Measurements from ENCODE around the gene POGK.
"Not testable (repeated sequence)": the region's sequence is repeated elsewhere in the genome, so short reads cannot be mapped to it uniquely, and the experiment has no call there.

POGK gene

GRCh38 chr1:166819974-166820373 lies 19.3 kb upstream of the POGK start:
- peaks cover 12% of the 10 kb centered on the region for H3K9me3 ChIP-seq (ENCODE audit: insufficient read depth, low read length, severe bottlenecking)
- H3K4me1 ChIP-seq (ENCODE audit: insufficient read depth, low read length), result no peaks in the 10 kb centered on the region
- H3K79me2 ChIP-seq (ENCODE audit: insufficient read depth, low read length), result no peaks in the 10 kb centered on the region
- no peak for DNase-seq
- no peak overlapping the region for H3K9ac ChIP-seq (ENCODE audit: low read depth, low read length)
- H3K4me2 ChIP-seq (ENCODE audit: insufficient read depth, low read length), result no peak overlapping the region
- ATAC-seq (ENCODE audit: insufficient read depth, low read depth), result no peak
- no peaks in the 10 kb centered on the region for H3K36me3 ChIP-seq (ENCODE audit: insufficient read depth, low read length)
- no peaks in the 10 kb centered on the region for H4K20me1 ChIP-seq (ENCODE audit: insufficient read depth, low read length)
- H3K4me3 ChIP-seq (ENCODE audit: low read depth in 1 of 2, low read length in 2 of 2), result no peak overlapping the region
- no peak for TF ChIP-seq EZH2 (IDR thresholded peaks at IDR 0.05; ENCODE audit: borderline replicate concordance, low read depth, low read length, severe bottlenecking)
- TF ChIP-seq CTCF (IDR thresholded peaks at IDR 0.05; ENCODE audit: borderline replicate concordance, extremely low read depth, low read length, poor library complexity, severe bottlenecking), result no peak
- H2AFZ ChIP-seq (ENCODE audit: low read depth, low read length), result no peak overlapping the region
- H3K27ac ChIP-seq (ENCODE audit: low read length), result no peak overlapping the region
- H3K27me3 ChIP-seq (ENCODE audit: insufficient read depth, low read length, poor library complexity), result peaks cover 4% of the 10 kb centered on the region

DNA sequence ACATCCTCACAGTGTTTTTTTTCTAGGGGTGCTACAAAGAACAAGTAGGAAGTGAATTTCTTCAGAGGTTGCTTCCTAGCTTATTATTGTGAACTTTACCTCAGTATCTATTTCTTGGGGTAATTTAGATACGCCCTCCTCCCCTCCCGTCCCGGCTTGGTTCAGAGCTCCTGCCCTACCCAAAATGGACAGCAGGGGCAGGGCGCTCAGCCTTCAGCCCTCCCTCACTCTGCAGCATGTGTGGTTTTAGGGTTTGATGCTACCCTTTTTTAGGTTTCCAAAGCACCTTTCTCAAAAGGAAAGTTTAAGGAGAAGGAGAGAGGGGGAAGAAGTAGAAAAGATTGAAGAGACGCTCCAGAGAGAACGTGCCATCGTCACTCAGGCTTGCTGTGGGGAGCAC lies 16.9 kb upstream of the POGK start:
- Histone ChIP-seq H3K4me2 (ENCODE audit: insufficient read depth, low read length) (no peak overlapping the region), H2AFZ (ENCODE audit: low read depth, low read length) (no peak overlapping the region)

GRCh38 chr1:166827426-166827825 lies 11.8 kb upstream of the POGK start:
- DNase-seq, result no peak
- no peak overlapping the region for H2AFZ ChIP-seq (ENCODE audit: low read depth, low read length)
- TF ChIP-seq EZH2 (IDR thresholded peaks at IDR 0.05; ENCODE audit: borderline replicate concordance, low read depth, low read length, severe bottlenecking) (no peak), CTCF (IDR thresholded peaks at IDR 0.05; ENCODE audit: borderline replicate concordance, extremely low read depth, low read length, poor library complexity, severe bottlenecking) (no peak)

More for the DNA sequence above, 16.9 kb upstream of the POGK start:
- H3K9ac ChIP-seq (ENCODE audit: low read depth, low read length), result no peak overlapping the region
- H3K4me3 ChIP-seq (ENCODE audit: low read depth in 1 of 2, low read length in 2 of 2), result no peak overlapping the region
- DNase-seq, result no peak
- no peaks in the 10 kb centered on the region for H3K79me2 ChIP-seq (ENCODE audit: insufficient read depth, low read length)
- H3K9me3 ChIP-seq (ENCODE audit: insufficient read depth, low read length, severe bottlenecking), result no peaks in the 10 kb centered on the region
- H3K4me1 ChIP-seq (ENCODE audit: insufficient read depth, low read length), result no peaks in the 10 kb centered on the region
- H4K20me1 ChIP-seq (ENCODE audit: insufficient read depth, low read length), result no peaks in the 10 kb centered on the region
- H3K27me3 ChIP-seq (ENCODE audit: insufficient read depth, low read length, poor library complexity), result peaks cover 4% of the 10 kb centered on the region
- TF ChIP-seq EZH2 (IDR thresholded peaks at IDR 0.05; ENCODE audit: borderline replicate concordance, low read depth, low read length, severe bottlenecking), result no peak
- TF ChIP-seq CTCF (IDR thresholded peaks at IDR 0.05; ENCODE audit: borderline replicate concordance, extremely low read depth, low read length, poor library complexity, severe bottlenecking), result peak; percentile 52
- no peaks in the 10 kb centered on the region for H3K36me3 ChIP-seq (ENCODE audit: insufficient read depth, low read length)
- peak; percentile 74 for ATAC-seq (ENCODE audit: insufficient read depth, low read depth)
- no peak overlapping the region for H3K27ac ChIP-seq (ENCODE audit: low read length)

GRCh38 chr1:166829762-166830161 lies 9.5 kb upstream of the POGK start:
- not testable (repeated sequence) for H3K4me1 ChIP-seq (ENCODE audit: insufficient read depth, low read length); H4K20me1 ChIP-seq (ENCODE audit: insufficient read depth, low read length); H3K4me2 ChIP-seq (ENCODE audit: insufficient read depth, low read length); H3K9ac ChIP-seq (ENCODE audit: low read depth, low read length); ATAC-seq (ENCODE audit: insufficient read depth, low read depth); H3K79me2 ChIP-seq (ENCODE audit: insufficient read depth, low read length); H3K9me3 ChIP-seq (ENCODE audit: insufficient read depth, low read length, severe bottlenecking); DNase-seq; H3K4me3 ChIP-seq (ENCODE audit: low read depth in 1 of 2, low read length in 2 of 2); H3K36me3 ChIP-seq (ENCODE audit: insufficient read depth, low read length); H3K27ac ChIP-seq (ENCODE audit: low read length); H3K27me3 ChIP-seq (ENCODE audit: insufficient read depth, low read length, poor library complexity); H2AFZ ChIP-seq (ENCODE audit: low read depth, low read length)

More at GRCh38 chr1:166827426-166827825, 11.8 kb upstream of the POGK start:
- no peak overlapping the region for H3K4me3 ChIP-seq (ENCODE audit: low read depth in 1 of 2, low read length in 2 of 2)
- no peak overlapping the region for H3K27ac ChIP-seq (ENCODE audit: low read length)
- H3K4me2 ChIP-seq (ENCODE audit: insufficient read depth, low read length), result no peak overlapping the region
- ATAC-seq (ENCODE audit: insufficient read depth, low read depth), result 0 out of 3 replicates have a peak, but pooled peaks have one; percentile 19
- no peaks in the 10 kb centered on the region for H3K36me3 ChIP-seq (ENCODE audit: insufficient read depth, low read length)
- H3K79me2 ChIP-seq (ENCODE audit: insufficient read depth, low read length), result no peaks in the 10 kb centered on the region
- peaks cover 5% of the 10 kb centered on the region for H3K27me3 ChIP-seq (ENCODE audit: insufficient read depth, low read length, poor library complexity)
- H3K4me1 ChIP-seq (ENCODE audit: insufficient read depth, low read length), result no peaks in the 10 kb centered on the region
- H3K9me3 ChIP-seq (ENCODE audit: insufficient read depth, low read length, severe bottlenecking), result peaks cover 9% of the 10 kb centered on the region
- H3K9ac ChIP-seq (ENCODE audit: low read depth, low read length), result no peak overlapping the region
- no peaks in the 10 kb centered on the region for H4K20me1 ChIP-seq (ENCODE audit: insufficient read depth, low read length)

Measured in DND-41 (cell line).